ENCODE measurements around the gene SHISA4.

The SHISA4 gene

GRCh38 chr1:201881617-201882016 lies 7.1 kb upstream of the SHISA4 start:
- no peak for DNase-seq (ENCODE audit: low spot score)

DNA sequence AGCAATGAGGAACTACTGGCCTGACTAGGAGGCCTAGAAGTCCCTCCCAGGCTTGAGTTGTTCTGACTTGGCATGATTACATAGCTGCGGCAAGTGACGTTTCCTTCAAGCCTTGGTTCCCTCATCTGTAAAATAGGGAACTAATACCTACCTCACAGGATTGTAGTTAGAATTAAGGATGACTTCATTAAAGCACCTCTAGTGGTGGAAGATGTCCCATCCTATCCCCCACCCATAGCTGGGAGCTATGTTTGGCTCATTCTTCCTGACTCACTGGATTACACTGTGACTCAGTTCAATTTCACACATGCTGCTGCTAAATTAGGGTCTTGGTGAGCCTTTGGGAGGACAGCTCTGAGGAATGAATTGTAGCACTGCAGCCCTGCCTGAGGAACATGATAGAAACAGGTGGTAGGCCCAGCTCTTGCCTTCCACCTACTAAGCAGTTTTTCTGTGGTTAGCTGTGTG lies 6.0 kb upstream of the SHISA4 start:
- DNase-seq (ENCODE audit: low spot score), result no peak

DNA sequence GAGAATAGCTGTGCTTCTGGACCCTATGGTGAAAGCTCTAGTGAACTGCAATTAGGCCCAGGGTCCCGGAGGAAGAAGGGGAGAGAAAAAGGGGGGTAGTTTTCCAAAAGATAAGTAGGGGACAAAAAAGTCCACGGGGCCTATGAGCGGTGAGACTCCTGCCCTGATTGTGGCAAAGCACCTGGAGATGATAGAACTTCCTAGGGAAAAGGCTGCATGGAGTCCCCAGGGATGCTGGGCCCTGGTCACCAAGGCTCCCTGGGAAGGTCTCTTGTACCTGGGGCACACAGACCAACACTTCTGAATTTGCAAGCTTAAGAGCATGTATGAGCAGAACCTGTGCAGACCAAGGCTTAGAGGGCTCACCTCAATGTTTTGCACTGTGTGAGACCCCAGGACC lies 5.4 kb upstream of the SHISA4 start:
- no peak for DNase-seq (ENCODE audit: low spot score)

- DNase-seq (ENCODE audit: low spot score), result no peak
Observed at GRCh38 chr1:201883786-201884185, 4.9 kb upstream of the SHISA4 start.

GRCh38 chr1:201884425-201884824 lies 4.3 kb upstream of the SHISA4 start:
- DNase-seq (ENCODE audit: low spot score), result no peak

- no peak for DNase-seq (ENCODE audit: low spot score)
Observed at GRCh38 chr1:201885531-201886075, 3.1 kb upstream of the SHISA4 start.

GRCh38 chr1:201886103-201886885 lies 2.4 kb upstream of the SHISA4 start:
- DNase-seq (ENCODE audit: low spot score), result no peak

- no peak for DNase-seq (ENCODE audit: low spot score)
Observed at GRCh38 chr1:201887116-201887866, 1.4 kb upstream of the SHISA4 start.

- peak; percentile 57 for DNase-seq (ENCODE audit: low spot score)
Observed at GRCh38 chr1:201889090-201889968, 631 bp downstream of the SHISA4 start.

- DNase-seq (ENCODE audit: low spot score), result peak; percentile 82
Observed at GRCh38 chr1:201890223-201890622, 1.5 kb downstream of the SHISA4 start.

DNA sequence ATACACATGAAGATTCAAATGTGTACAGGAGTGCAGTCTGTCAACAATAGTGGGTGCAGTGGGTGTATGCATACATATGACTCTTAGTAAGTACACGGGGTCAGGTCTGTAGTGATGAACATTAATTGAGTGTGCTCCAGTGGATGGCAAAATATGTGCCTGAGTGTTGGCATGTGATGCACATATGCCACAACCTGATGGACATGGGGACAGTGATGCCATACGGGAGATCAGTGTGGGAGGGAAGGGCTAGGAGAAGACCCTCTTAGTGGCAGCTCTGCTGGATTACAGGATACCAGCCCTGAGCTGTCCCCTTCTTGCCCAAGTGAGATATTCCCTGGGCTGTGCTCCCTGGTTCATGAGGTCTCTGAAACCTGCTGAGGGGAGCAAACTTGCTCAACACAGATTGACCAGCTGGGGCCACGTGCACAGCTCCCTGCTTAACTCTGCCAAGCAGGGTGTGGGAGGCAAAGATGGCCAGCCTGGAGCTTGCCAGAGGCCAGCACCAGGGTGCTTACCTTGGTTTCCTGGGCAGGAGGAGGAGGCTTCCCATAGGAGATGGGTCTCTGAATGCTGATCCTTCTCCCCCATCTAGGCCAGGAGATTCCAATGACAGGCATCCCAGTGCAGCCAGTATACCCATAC lies 2.2 kb downstream of the SHISA4 start:
- no peak for DNase-seq (ENCODE audit: low spot score)

DNA sequence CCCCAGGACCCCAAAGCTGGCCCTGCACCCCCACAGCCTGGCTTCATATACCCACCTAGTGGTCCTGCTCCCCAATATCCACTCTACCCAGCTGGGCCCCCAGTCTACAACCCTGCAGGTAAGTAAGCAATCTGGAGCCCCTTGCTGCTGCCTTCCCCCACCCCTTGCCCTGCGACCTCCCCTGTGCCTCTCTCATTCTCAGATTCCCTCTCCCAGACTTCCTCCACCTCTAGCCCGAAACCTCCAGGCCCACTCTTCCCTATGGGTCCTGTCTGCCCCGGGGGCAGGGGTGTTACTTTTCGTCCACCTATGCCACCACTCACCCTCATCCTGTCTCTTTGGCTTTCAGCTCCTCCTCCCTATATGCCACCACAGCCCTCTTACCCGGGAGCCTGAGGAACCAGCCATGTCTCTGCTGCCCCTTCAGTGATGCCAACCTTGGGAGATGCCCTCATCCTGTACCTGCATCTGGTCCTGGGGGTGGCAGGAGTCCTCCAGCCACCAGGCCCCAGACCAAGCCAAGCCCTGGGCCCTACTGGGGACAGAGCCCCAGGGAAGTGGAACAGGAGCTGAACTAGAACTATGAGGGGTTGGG lies 2.9 kb downstream of the SHISA4 start:
- no peak for DNase-seq (ENCODE audit: low spot score)

- DNase-seq (ENCODE audit: low spot score), result no peak
Observed at GRCh38 chr1:201892211-201892610, 3.5 kb downstream of the SHISA4 start.

- no peak for DNase-seq (ENCODE audit: low spot score)
Observed at GRCh38 chr1:201893431-201893830, 4.7 kb downstream of the SHISA4 start.

DNA sequence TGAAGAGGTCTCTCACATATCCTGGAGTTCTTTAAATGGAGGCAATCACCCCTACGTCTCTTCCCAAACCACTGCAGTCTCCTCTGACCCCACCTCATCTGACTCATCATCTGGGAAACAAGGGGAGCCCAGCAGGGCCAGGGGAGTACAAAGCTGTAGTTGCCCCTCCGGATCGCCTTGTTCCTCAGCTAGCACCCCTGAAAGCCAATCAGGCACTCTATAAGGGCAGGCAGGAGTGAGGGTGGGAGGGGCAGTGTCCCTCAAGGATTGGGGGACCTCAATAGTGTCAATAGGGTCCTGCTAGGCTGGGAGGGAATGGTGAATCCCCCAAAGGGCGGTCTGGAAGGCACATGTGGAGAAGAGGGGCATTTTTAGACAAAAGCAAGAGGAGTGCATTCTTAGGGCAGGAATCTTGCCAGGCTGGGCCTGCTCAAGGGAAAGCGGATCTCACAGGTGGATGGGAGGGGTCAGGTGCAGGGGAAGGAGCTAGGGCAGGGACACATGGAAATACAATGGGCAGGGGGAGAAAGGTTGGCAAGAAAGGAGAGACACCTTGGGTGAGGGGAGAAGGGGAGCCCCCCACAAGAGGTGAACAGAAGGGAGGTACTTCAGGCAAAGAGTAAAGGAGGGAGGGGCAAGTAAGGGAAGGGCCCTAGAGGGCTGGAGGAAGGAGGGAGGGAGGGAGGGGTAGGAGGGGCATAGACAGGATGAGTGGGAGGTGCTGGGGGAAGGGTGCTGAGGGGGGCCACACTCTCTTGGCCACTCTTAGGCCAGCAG lies 5.8 kb downstream of the SHISA4 start:
- no peak for DNase-seq (ENCODE audit: low spot score)

GRCh38 chr1:201895120-201895665 lies 6.5 kb downstream of the SHISA4 start:
- DNase-seq (ENCODE audit: low spot score), result no peak

DNA sequence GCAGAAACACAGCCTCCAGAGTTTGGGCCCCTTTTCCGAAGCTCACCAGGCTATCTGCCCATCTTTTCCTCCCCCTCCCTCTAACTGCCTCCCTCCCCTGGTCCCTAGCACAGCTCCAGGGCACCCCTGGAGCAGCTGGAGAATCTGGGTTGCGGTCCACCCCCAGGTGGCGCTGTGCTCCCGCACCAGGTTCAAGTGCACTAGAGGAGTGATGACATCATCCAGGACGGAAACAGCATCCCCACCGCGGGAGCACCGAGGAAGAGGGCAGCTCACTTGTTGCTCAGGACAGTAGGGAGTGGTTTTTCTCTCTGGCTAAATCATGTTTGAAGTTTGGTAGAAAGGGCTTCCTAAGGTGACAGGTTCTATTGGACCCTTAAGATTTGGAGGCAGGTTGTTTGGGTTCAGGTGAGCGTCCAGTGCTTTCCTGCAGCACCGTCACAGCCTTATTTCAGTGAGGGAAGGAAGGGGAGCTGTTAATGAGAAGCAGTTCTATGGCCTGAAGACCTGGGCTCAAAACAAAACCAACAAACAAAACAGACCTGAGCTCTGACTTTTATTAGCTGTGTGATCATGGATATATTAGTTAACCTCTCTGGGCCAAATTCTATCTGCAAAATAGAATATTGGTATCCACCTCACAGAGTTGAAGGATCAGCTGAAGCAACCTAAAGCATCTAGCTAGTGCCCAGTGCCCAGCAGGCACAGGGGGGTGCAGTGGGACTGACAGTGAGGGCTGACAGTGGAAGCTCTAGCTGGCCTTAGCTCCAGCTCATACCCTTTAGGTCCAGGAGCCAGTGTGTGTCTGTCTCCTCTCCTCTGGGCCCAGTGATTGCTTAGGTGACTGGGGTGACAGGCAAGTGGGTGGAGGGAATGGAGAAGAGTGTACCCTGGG lies 7.5 kb downstream of the SHISA4 start:
- DNase-seq (ENCODE audit: low spot score), result peak; percentile 82

DNA sequence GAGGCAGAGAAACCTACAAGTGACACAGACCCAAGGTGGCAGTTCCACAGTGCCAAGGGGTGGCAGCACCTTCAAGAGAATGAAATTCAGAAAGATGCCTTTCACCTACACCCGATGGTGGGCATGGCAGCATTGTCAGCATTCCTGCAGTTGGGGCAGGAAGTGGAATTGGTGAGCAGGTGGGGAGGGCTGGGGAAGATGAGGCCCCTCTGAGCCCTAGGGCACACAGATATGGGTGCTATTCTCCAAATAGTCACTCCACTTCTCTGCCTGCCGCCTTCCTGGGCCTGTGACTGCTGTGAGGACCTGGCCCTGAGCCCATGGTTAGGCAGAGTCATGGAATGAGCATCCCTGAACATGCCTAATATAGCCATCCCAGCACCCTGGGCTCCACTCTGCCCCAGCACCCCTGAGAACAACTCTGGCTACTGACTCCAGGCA lies 8.3 kb downstream of the SHISA4 start:
- DNase-seq (ENCODE audit: low spot score), result no peak
